ENCODE measurements around the gene CDKN2A. TPM values are rescaled to one million over a fixed set of nuclear protein-coding genes. Genes with fewer than 3 reads are reported as not detected.
A peak's percentile ranks its signal among the peaks of the same experiment; 100 is the strongest.

The CDKN2A gene
- total RNA-seq, 1 experiment from 2014 or later, result 257 TPM

GRCh38 chr9:21983561-21983935, 10.6 kb downstream of the CDKN2A start:
- Mint-ChIP-seq H3K9me3 (ENCODE audit: low read depth, unreplicated experiment) (no peaks in the 10 kb centered on the region), H3K4me1 (ENCODE audit: low read depth, unreplicated experiment) (peaks cover 30% of the 10 kb centered on the region), H3K36me3 (ENCODE audit: insufficient read depth, unreplicated experiment) (peaks cover 38% of the 10 kb centered on the region), H3K27ac (ENCODE audit: unreplicated experiment) (peak overlapping the region; percentile 23), H3K27me3 (ENCODE audit: unreplicated experiment) (no peaks in the 10 kb centered on the region), H3K4me3 (ENCODE audit: low read depth, unreplicated experiment) (no peak overlapping the region)
- DNase-seq, result no peak
- TF ChIP-seq CTCF (IDR thresholded peaks at IDR 0.05; ENCODE audit: unreplicated experiment), result no peak
- no TSS peak for BruUV-seq (replicated peaks)
- intact Hi-C loops (cut with micrococcal nuclease; ENCODE audit: unreplicated experiment), result no loop called here
- CTCF ChIA-PET, result interaction anchor here (0.6 to 1.1 kb wide), 2 partner anchors 11 to 52 kb away, joined by 3 read pairs; partner anchors contain the start of gene CDKN2B-AS1

- CTCF ChIA-PET, result interaction anchor here (0.6 to 1.1 kb wide), 2 partner anchors 51 to 126 kb away, joined by 3 read pairs; no protein-coding TSS in a partner anchor
These were observed 11.2 kb downstream of the CDKN2A start for GRCh38 chr9:21982861-21983560.

GRCh38 chr9:21982391-21982790, 11.8 kb downstream of the CDKN2A start:
- H3K36me3 Mint-ChIP-seq (ENCODE audit: insufficient read depth, unreplicated experiment), result peaks cover 32% of the 10 kb centered on the region
- intact Hi-C loops (cut with micrococcal nuclease; ENCODE audit: unreplicated experiment), result no loop called here
- no peaks in the 10 kb centered on the region for H3K9me3 Mint-ChIP-seq (ENCODE audit: low read depth, unreplicated experiment)
- BruUV-seq (replicated peaks), result no TSS peak
- H3K27ac Mint-ChIP-seq (ENCODE audit: unreplicated experiment), result no peak overlapping the region
- no peaks in the 10 kb centered on the region for H3K27me3 Mint-ChIP-seq (ENCODE audit: unreplicated experiment)
- no peak overlapping the region for H3K4me3 Mint-ChIP-seq (ENCODE audit: low read depth, unreplicated experiment)
- no peak for DNase-seq
- CTCF ChIA-PET, result interaction anchor here (0.7 kb wide), 1 partner anchor 828 kb away, joined by 3 read pairs; no protein-coding TSS in a partner anchor
- TF ChIP-seq CTCF (IDR thresholded peaks at IDR 0.05; ENCODE audit: unreplicated experiment), result no peak
- H3K4me1 Mint-ChIP-seq (ENCODE audit: low read depth, unreplicated experiment), result peaks cover 35% of the 10 kb centered on the region

More at GRCh38 chr9:21982861-21983560, 11.2 kb downstream of the CDKN2A start:
- Mint-ChIP-seq H3K27ac (ENCODE audit: unreplicated experiment) (peak overlapping the region; percentile 23), H3K4me1 (ENCODE audit: low read depth, unreplicated experiment) (peaks cover 35% of the 10 kb centered on the region), H3K4me3 (ENCODE audit: low read depth, unreplicated experiment) (no peak overlapping the region), H3K27me3 (ENCODE audit: unreplicated experiment) (no peaks in the 10 kb centered on the region), H3K36me3 (ENCODE audit: insufficient read depth, unreplicated experiment) (peaks cover 36% of the 10 kb centered on the region), H3K9me3 (ENCODE audit: low read depth, unreplicated experiment) (no peaks in the 10 kb centered on the region)
- intact Hi-C loops (cut with micrococcal nuclease; ENCODE audit: unreplicated experiment), result no loop called here
- TF ChIP-seq CTCF (IDR thresholded peaks at IDR 0.05; ENCODE audit: unreplicated experiment), result no peak
- no peak for DNase-seq
- BruUV-seq (replicated peaks), result no TSS peak

DNA sequence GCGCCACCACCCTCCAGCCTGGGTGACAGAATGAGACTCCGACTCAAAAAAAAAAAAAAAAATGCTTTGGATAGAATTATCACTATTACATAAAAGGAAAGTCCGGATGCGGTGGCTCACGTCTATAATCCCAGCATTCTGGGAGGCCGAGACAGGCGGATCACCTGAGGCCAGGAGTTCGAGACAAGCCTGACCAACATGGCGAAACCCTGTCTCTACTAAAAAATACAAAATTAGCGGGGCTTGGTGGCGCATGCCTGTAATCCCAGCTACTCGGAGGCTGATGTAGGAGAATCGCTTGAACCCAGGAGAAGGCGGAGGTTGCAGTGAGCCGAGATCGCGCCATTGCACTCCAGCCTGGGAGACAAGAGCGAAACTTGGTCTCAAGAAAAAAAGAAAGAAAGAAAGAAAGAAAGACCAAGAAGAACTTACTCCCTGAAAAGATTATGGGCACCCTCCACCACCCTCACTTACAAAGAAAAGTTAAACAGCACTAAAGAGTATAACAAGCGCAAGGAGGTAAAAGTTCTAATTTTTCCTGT, 17.8 kb downstream of the CDKN2A start:
- Mint-ChIP-seq H3K4me3 (ENCODE audit: low read depth, unreplicated experiment) (no peak overlapping the region), H3K9me3 (ENCODE audit: low read depth, unreplicated experiment) (no peaks in the 10 kb centered on the region), H3K4me1 (ENCODE audit: low read depth, unreplicated experiment) (peaks cover 27% of the 10 kb centered on the region), H3K27me3 (ENCODE audit: unreplicated experiment) (no peaks in the 10 kb centered on the region), H3K36me3 (ENCODE audit: insufficient read depth, unreplicated experiment) (peaks cover 63% of the 10 kb centered on the region), H3K27ac (ENCODE audit: unreplicated experiment) (no peak overlapping the region)
- no peak for DNase-seq
- intact Hi-C loops (cut with micrococcal nuclease; ENCODE audit: unreplicated experiment), result no loop called here
- CTCF ChIA-PET, result interaction anchor here (1.0 kb wide), 1 partner anchor 18 kb away, joined by 4 read pairs; the partner anchor contains the start of genes CDKN2A and CDKN2B-AS1
- BruUV-seq (replicated peaks), result no TSS peak
- no peak for TF ChIP-seq CTCF (IDR thresholded peaks at IDR 0.05; ENCODE audit: unreplicated experiment)

Data from Calu3 (cell line).